Measurements from ENCODE around the gene PAXIP1. TPM values are rescaled to one million over a fixed set of nuclear protein-coding genes. Genes with fewer than 3 reads are reported as not detected.

Gene PAXIP1
- total and polyA plus RNA-seq, 2 experiments from 2014 or later, result 12.5 to 36.9 TPM

- no peak for ATAC-seq
- H3K27me3 Mint-ChIP-seq (ENCODE audit: insufficient read depth, low read depth, poor library complexity), result no peaks in the 10 kb centered on the region
- H3K4me2 ChIP-seq, result no peak overlapping the region
- H3K79me2 ChIP-seq (replicated peaks; ENCODE audit: insufficient read depth), result peaks cover 21% of the 10 kb centered on the region
- H4K20me1 ChIP-seq (replicated peaks; ENCODE audit: insufficient read depth), result peaks cover 17% of the 10 kb centered on the region
- H3K27me3 ChIP-seq (ENCODE audit: insufficient read depth), result no peaks in the 10 kb centered on the region
- no peak overlapping the region for H3K27ac ChIP-seq (ENCODE audit: low read depth)
- TF ChIP-seq CREB1 (CRISPR knock-in tag; IDR thresholded peaks at IDR 0.05; ENCODE audit: low read depth), result no peak
- TF ChIP-seq ETS1 (IDR thresholded peaks at IDR 0.05), result no peak
- TF ChIP-seq, protein P1, sequence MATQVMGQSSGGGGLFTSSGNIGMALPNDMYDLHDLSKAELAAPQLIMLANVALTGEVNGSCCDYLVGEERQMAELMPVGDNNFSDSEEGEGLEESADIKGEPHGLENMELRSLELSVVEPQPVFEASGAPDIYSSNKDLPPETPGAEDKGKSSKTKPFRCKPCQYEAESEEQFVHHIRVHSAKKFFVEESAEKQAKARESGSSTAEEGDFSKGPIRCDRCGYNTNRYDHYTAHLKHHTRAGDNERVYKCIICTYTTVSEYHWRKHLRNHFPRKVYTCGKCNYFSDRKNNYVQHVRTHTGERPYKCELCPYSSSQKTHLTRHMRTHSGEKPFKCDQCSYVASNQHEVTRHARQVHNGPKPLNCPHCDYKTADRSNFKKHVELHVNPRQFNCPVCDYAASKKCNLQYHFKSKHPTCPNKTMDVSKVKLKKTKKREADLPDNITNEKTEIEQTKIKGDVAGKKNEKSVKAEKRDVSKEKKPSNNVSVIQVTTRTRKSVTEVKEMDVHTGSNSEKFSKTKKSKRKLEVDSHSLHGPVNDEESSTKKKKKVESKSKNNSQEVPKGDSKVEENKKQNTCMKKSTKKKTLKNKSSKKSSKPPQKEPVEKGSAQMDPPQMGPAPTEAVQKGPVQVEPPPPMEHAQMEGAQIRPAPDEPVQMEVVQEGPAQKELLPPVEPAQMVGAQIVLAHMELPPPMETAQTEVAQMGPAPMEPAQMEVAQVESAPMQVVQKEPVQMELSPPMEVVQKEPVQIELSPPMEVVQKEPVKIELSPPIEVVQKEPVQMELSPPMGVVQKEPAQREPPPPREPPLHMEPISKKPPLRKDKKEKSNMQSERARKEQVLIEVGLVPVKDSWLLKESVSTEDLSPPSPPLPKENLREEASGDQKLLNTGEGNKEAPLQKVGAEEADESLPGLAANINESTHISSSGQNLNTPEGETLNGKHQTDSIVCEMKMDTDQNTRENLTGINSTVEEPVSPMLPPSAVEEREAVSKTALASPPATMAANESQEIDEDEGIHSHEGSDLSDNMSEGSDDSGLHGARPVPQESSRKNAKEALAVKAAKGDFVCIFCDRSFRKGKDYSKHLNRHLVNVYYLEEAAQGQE (IDR thresholded peaks at IDR 0.05; ENCODE audit: unreplicated experiment), result no peak
- TF ChIP-seq CTCF (conservative IDR thresholded peaks at IDR 0.05; ENCODE audit: low read depth in 2 of 2), result no peak
- TF ChIP-seq ZNF114 (CRISPR knock-in tag; IDR thresholded peaks at IDR 0.05), result no peak
- no peak for TF ChIP-seq EZH2 (IDR thresholded peaks at IDR 0.05; ENCODE audit: low read depth, unreplicated experiment)
- no peak for TF ChIP-seq NANOG (IDR thresholded peaks at IDR 0.05; ENCODE audit: borderline replicate concordance)
- no peak for TF ChIP-seq JUNB (IDR thresholded peaks at IDR 0.05; ENCODE audit: unreplicated experiment)
- no peak for TF ChIP-seq STAT1 (IDR thresholded peaks at IDR 0.05; ENCODE audit: unreplicated experiment)
- TF ChIP-seq POLR2AphosphoS5 (IDR thresholded peaks at IDR 0.05; ENCODE audit: low read depth), result no peak
- TF ChIP-seq ZNF331 (CRISPR knock-in tag; IDR thresholded peaks at IDR 0.05; ENCODE audit: low read depth), result no peak
- no peak for TF ChIP-seq ZNF462 (CRISPR knock-in tag; IDR thresholded peaks at IDR 0.05)
- no peak for TF ChIP-seq EZH2phosphoT487 (IDR thresholded peaks at IDR 0.05; ENCODE audit: unreplicated experiment)
- H2AFZ ChIP-seq, result no peak overlapping the region
- no peaks in the 10 kb centered on the region for H3K9me2 ChIP-seq (ENCODE audit: insufficient read depth)
- no peak overlapping the region for H3K27ac Mint-ChIP-seq
- H3F3A ChIP-seq (replicated peaks; ENCODE audit: low read depth), result no peaks in the 10 kb centered on the region
- no peaks in the 10 kb centered on the region for H3K4me1 ChIP-seq (ENCODE audit: insufficient read depth)
- peaks cover 9% of the 10 kb centered on the region for H3K36me3 Mint-ChIP-seq (ENCODE audit: low read depth)
- peaks cover 8% of the 10 kb centered on the region; the same call in 1 of the 2 replicates for H3K36me3 ChIP-seq (ENCODE audit: insufficient read depth)
- H3K4me1 Mint-ChIP-seq, result no peaks in the 10 kb centered on the region; the same call in 2 of the 3 replicates
- DNase-seq (ENCODE audit: low spot score), result no peak
- H3K4me3 ChIP-seq, result no peak overlapping the region
- no peak overlapping the region for H3K4me3 Mint-ChIP-seq
- H3K9me3 Mint-ChIP-seq, result no peaks in the 10 kb centered on the region
Measured at GRCh38 chr7:154986200-154986945, 16.6 kb downstream of the PAXIP1 start.

Data from GM23338 (cell line).